HepG2 (cell line): ENCODE results near the gene GLIS2. TPM values are rescaled to one million over a fixed set of nuclear protein-coding genes. Genes with fewer than 3 reads are reported as not detected.

Source experiments
- HNRNPL ChIP-seq: fragments of 200-400 bp; formaldehyde crosslinking; IDR thresholded peaks from 2 replicates; pipeline ENCODE4 v1.6.1; 2017; ENCODE audit warnings: mild to moderate bottlenecking, low read depth, low read length
- KAT2B ChIP-seq: fragments of 150-350 bp; IDR thresholded peaks from 2 replicates; pipeline ENCODE4 v1.6.1; 2014; ENCODE audit warnings: low read depth, low read length, borderline replicate concordance
- MAZ ChIP-seq, 2 experiments: sonication (generic) in 1 of 2; formaldehyde crosslinking in 1 of 2; IDR thresholded peaks; 2 replicates each; pipeline versions ENCODE4 v1.5.0 to v1.6.1; 2012 to 2020; ENCODE audit warnings: low read depth in 2 of 2, mild to moderate bottlenecking in 2 of 2, borderline replicate concordance in 1 of 2, improper control_type of control experiment in 1 of 2, low read length in 1 of 2, missing genetic modification reagents in 1 of 2, moderate library complexity in 1 of 2
- RXRB ChIP-seq: IDR thresholded peaks from 2 replicates; pipeline ENCODE4 v1.6.1; 2016; ENCODE audit warnings: borderline replicate concordance, missing genetic modification reagents, missing compliant biosample characterization
- ZBTB42 ChIP-seq: sonication (generic); formaldehyde crosslinking; IDR thresholded peaks from 2 replicates; pipeline ENCODE4 v1.5.0; 2020; ENCODE audit warnings: mild to moderate bottlenecking, missing genetic modification reagents
- ZBTB8A ChIP-seq: sonication (generic); formaldehyde crosslinking; IDR thresholded peaks from 2 replicates; pipeline ENCODE4 v1.4.0; 2020; ENCODE audit warnings: mild to moderate bottlenecking, low read depth, missing genetic modification reagents, borderline replicate concordance
- ZNF138 ChIP-seq: sonication (generic); formaldehyde crosslinking; IDR thresholded peaks from 2 replicates; pipeline ENCODE4 v1.5.0; 2020; ENCODE audit warnings: mild to moderate bottlenecking, low read depth, missing genetic modification reagents
- ZNF619 ChIP-seq: sonication (generic); formaldehyde crosslinking; IDR thresholded peaks from 2 replicates; pipeline ENCODE4 v1.4.0; 2020; ENCODE audit warnings: mild to moderate bottlenecking, missing genetic modification reagents
- polyA plus RNA-seq, 8 experiments: library from polyadenylated mRNA; depleted of rRNA in 3 of 8; stranded (reverse) in 7 of 8; unstranded in 1 of 8; fragments of >200 nt; fragmentation: Illumina TruSeq in 4 of 8; extraction: Trizol in 4 of 8; gene quantifications; 2 replicates each; pipeline versions ENCODE4 v1.2.1 to v1.2.3, GENCODE V29; 2011 to 2016; ENCODE audit warnings: low read depth in 4 of 8, missing spikeins in 1 of 8, mixed read lengths in 1 of 8; ENCODE audit not compliant: insufficient read depth in 1 of 8
- total RNA-seq, 5 experiments: library from RNA; depleted of rRNA; stranded (reverse); fragments of >200 nt; fragmentation: Illumina TruSeq; extraction: Trizol; gene quantifications; 2 replicates each; pipeline ENCODE4 v1.2.3, GENCODE V29; 2016; ENCODE audit warnings: low read depth in 1 of 5
- TF ChIP-seq, protein P1 (sequence below), 2 experiments: fragments of 450-650 bp in 1 of 2; sonication (generic) in 1 of 2; formaldehyde crosslinking in 1 of 2; IDR thresholded peaks; 2 replicates each; pipeline versions ENCODE4 v1.6.1 to v1.8.0; 2016 to 2022; ENCODE audit warnings: antibody characterized with exemption in 1 of 2, mild to moderate bottlenecking in 1 of 2, missing genetic modification reagents in 1 of 2
- TF ChIP-seq, protein P2 (sequence below): sonication (generic); formaldehyde crosslinking; IDR thresholded peaks from 2 replicates; pipeline ENCODE4 v1.5.0; 2020; ENCODE audit warnings: mild to moderate bottlenecking, low read depth, missing genetic modification reagents, borderline replicate concordance
- TF ChIP-seq, protein P3 (sequence below): sonication (generic); formaldehyde crosslinking; IDR thresholded peaks from 2 replicates; pipeline ENCODE4 v1.4.0; 2020; ENCODE audit warnings: mild to moderate bottlenecking, low read depth, missing genetic modification reagents
- TF ChIP-seq, protein P4 (sequence below): IDR thresholded peaks from 2 replicates; pipeline ENCODE4 v1.6.1; 2018; ENCODE audit warnings: missing genetic modification reagents, mild to moderate bottlenecking, missing compliant biosample characterization

The GLIS2 gene
- total and polyA plus RNA-seq, 2 of the 13 experiments (the other 11 are each of a cell fraction or from before 2014, with no cell fraction given), result 0.28 to 0.29 TPM

DNA sequence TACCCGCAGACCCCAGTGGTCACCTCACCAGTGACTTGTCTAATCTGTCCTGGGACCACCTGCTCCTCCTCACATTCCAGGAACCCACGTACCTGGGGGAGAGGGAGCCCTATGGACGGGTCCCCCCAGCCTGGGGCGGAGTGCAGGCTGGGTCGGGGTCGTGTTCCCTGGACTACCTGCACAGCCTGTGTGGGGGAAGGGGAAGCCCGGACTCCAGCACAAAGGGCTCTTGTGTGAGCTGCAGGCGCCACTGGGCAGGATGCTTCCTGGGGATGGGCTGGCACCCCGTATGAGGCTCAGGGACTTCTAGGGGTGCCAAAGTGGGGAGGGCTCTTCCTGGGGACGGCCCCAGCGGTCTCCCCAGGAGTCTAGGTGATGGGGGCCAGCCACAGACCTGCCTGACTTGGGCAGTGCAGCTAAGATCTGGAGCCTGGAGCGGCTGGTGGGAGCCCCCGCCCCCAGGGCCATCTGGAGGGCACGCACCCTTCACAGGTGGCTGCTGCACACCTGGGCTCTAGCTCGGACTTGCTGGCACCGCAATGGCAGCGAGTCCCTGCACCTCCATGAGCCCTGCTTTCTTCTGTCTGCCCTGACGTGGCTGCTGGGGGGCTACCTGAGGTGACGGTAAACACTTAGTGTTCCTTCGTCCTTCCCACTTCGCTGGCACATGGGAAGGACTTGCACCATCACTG lies 63.3 kb downstream of the GLIS2 start (continued):
- TF ChIP-seq, protein P1, sequence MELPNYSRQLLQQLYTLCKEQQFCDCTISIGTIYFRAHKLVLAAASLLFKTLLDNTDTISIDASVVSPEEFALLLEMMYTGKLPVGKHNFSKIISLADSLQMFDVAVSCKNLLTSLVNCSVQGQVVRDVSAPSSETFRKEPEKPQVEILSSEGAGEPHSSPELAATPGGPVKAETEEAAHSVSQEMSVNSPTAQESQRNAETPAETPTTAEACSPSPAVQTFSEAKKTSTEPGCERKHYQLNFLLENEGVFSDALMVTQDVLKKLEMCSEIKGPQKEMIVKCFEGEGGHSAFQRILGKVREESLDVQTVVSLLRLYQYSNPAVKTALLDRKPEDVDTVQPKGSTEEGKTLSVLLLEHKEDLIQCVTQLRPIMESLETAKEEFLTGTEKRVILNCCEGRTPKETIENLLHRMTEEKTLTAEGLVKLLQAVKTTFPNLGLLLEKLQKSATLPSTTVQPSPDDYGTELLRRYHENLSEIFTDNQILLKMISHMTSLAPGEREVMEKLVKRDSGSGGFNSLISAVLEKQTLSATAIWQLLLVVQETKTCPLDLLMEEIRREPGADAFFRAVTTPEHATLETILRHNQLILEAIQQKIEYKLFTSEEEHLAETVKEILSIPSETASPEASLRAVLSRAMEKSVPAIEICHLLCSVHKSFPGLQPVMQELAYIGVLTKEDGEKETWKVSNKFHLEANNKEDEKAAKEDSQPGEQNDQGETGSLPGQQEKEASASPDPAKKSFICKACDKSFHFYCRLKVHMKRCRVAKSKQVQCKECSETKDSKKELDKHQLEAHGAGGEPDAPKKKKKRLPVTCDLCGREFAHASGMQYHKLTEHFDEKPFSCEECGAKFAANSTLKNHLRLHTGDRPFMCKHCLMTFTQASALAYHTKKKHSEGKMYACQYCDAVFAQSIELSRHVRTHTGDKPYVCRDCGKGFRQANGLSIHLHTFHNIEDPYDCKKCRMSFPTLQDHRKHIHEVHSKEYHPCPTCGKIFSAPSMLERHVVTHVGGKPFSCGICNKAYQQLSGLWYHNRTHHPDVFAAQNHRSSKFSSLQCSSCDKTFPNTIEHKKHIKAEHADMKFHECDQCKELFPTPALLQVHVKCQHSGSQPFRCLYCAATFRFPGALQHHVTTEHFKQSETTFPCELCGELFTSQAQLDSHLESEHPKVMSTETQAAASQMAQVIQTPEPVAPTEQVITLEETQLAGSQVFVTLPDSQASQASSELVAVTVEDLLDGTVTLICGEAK (IDR thresholded peaks at IDR 0.05), result no peak
- TF ChIP-seq, protein P1 (CRISPR knock-in tag; IDR thresholded peaks at IDR 0.05), result no peak
- TF ChIP-seq ZBTB8A (CRISPR knock-in tag) (no peak), RXRB (CRISPR knock-in tag) (0 out of 2 replicates have a peak, but pooled peaks have one; percentile 28), MAZ (IDR thresholded peaks at IDR 0.05; ENCODE audit: borderline replicate concordance, low read depth, low read length) (no peak), MAZ (CRISPR knock-in tag; IDR thresholded peaks at IDR 0.05; ENCODE audit: low read depth) (no peak), KAT2B (no peak), ZNF619 (CRISPR knock-in tag) (no peak), ZBTB42 (CRISPR knock-in tag) (no peak), ZNF138 (CRISPR knock-in tag) (no peak), HNRNPL (peak; percentile 75)
- TF ChIP-seq, protein P2, sequence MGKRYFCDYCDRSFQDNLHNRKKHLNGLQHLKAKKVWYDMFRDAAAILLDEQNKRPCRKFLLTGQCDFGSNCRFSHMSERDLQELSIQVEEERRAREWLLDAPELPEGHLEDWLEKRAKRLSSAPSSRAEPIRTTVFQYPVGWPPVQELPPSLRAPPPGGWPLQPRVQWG (CRISPR knock-in tag), result no peak
- TF ChIP-seq, protein P3, sequence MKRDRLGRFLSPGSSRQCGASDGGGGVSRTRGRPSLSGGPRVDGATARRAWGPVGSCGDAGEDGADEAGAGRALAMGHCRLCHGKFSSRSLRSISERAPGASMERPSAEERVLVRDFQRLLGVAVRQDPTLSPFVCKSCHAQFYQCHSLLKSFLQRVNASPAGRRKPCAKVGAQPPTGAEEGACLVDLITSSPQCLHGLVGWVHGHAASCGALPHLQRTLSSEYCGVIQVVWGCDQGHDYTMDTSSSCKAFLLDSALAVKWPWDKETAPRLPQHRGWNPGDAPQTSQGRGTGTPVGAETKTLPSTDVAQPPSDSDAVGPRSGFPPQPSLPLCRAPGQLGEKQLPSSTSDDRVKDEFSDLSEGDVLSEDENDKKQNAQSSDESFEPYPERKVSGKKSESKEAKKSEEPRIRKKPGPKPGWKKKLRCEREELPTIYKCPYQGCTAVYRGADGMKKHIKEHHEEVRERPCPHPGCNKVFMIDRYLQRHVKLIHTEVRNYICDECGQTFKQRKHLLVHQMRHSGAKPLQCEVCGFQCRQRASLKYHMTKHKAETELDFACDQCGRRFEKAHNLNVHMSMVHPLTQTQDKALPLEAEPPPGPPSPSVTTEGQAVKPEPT (CRISPR knock-in tag), result no peak
- TF ChIP-seq, protein P4, sequence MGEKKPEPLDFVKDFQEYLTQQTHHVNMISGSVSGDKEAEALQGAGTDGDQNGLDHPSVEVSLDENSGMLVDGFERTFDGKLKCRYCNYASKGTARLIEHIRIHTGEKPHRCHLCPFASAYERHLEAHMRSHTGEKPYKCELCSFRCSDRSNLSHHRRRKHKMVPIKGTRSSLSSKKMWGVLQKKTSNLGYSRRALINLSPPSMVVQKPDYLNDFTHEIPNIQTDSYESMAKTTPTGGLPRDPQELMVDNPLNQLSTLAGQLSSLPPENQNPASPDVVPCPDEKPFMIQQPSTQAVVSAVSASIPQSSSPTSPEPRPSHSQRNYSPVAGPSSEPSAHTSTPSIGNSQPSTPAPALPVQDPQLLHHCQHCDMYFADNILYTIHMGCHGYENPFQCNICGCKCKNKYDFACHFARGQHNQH (CRISPR knock-in tag), result no peak
